LoVo (cell line): ENCODE results near the gene KRT40.

ENCODE experiments used
- DNase-seq: peaks from one replicate; pipeline ENCODE4 v3.0.0-alpha.2; 2016; ENCODE audit warnings: low spot score

KRT40 gene

GRCh38 chr17:40996829-40997228 lies 12.7 kb upstream of the KRT40 start:
- DNase-seq = peak; percentile 35

- no peak for DNase-seq
Observed at GRCh38 chr17:40995116-40995515, 11.0 kb upstream of the KRT40 start.

DNA sequence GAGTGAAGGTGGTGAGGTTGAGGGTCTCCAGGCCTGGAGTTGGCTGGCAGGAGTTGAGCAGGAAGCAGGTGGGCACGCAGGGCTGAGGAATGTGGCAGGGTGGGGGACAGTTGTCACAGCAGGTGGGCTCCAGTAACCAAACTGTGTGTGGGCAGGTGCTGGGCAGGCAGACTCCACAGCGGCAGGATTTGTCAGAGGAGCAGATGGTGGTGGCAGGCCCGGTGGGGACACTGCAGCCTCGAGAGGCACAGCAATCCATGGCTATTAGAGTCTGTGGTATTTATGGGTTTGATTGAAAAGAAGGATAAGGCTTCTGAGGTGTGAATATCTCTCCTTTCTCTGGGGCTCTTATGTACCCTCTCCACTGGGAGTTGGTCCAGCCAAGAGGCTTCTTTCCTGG lies 9.7 kb upstream of the KRT40 start, which contains the start of gene KRTAP3-3:
Gene KRTAP3-3, minus strand, starts transcription at position 326 of the 400 bp plus-strand sequence. Its CDS starts 67 bp downstream, at position 259.
- DNase-seq = no peak

DNA sequence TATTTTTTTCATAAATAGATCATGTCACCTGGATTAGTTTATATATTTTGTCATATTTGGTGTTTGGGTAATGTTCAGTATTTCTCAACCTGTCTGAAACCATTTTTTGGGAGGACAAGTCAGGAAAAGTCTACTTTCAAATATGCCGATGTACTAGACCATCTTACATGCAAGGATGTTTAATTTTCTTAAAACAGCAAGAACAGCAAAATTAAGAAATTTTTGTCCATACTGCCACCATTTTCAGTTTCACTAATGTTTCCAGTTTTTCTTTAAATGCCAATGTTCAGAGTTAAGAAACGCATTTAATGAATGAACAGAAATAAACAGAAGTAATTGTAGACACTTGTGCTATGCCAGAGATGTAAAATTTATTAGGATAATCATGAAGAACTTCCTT lies 9.0 kb upstream of the KRT40 start:
- no peak for DNase-seq

DNA sequence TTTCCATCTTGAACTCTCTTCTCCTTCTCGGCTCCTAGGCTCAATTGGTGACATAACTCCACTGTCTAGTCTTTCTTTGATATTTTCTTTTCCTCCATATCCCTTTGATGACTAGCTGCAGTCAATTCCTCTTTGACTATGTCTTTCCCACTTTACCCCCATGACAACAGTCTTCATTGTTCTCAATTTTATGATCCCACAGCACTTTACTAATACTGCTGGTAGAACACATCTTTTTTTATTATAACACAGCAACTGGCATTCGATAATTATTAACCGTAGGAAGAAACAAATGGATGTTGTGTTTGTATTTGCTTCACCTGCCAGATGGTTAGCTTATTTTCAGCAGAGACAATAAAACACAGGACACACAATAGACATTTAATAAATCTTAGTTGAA lies 8.5 kb upstream of the KRT40 start:
- DNase-seq = no peak

DNA sequence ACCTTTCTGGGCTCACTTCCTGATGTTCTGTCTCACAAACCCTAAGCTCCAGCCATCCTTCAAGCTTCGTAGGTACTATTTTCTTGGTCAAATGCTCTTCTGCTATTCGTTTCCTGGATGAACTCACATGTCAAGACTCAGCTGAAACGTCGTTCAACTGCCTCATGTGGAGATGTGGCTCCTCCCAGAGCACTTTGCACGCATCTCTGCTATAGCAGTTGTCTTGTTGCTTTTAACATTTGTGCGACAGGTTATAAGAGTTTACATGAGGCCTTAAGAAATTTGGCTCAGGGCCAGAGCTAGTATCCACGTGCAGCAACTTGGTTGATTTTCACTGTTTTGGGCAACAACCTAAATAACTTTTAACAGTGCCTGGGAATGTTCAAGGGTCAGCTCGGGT lies 2.8 kb upstream of the KRT40 start:
- no peak for DNase-seq

DNA sequence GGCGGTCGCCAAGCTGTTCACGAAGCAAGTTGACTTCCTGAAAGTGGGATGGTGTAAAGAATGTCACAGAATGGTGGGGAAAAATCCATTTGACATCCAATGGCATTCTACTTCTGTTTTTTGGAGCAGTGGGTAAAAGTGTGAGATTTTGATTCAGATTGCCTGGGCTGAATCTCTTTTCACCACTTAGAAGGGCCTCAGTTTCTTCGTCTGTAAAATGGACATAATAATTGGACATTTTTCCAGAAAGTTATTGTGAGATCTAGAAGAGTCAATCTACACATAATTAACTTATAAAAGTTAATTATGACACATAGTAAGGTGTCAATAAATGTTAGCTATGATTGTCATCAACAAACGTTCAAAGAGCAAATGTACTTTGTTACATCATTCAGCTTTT lies 3.0 kb downstream of the KRT40 start:
- DNase-seq = no peak

DNA sequence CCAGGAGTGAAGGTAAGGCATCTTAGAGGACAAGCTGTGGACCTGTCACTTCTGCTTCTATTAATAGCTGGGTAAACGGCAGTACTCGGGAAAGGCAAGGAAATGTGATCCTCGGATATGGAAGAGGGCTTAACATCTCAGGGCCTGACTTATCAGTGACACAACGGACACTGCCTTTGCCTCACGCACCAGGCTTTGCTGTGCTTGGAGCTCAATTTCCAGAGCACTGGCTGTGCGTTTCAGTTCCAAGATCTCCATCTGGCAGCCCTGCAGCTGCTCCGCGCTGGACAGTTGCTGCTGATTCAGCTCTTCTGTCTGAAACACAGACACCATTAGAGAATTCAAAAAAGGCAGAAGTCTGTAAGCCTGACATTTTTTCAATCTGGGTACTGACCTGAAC lies 3.5 kb downstream of the KRT40 start:
- no peak for DNase-seq

DNA sequence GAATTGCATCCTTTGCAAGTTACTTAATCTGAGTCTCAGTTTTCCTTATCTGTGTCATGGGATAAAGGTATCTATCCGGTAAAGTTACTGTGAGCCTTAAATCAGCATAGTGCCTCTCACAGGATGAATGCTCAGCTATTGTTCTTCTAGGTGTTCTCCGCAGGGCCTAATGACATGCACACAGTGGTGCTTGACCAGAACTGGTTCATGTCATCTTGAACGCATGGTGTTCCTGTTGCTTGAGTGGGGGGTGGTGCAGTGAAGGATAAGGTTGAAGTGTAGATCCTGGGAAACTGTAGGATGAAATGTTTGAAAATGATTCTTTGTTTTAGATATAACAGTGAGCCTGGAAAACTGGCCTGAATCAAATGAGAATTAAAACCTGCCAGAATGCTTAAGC lies 4.0 kb downstream of the KRT40 start:
- DNase-seq = no peak

DNA sequence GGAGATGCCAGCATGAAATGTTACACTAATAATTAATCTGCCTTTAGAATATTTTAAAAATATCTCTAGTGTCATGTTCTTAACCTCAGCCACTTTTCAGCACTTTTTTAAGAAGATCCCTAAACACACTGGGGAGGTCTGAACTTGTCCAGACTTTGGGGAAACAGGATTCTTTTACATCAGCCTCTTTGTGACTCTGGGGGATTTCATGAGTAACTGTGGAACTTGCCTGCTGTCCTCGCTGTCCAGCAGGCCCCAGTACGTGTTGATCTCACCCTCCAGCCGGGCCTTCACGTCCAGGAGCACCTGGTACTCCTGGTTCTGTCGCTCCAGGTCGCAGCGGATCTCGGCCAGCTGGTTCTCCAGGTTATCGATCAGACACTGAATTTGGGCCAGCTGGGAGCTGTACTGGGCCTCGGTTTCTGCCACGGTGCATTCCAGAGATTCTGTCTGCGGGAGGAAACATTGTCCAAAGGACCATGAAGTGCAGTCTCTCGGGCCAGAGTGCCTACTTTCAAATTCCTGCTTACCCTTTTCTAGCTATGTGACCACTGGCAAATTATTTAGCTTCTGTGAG lies 5.5 kb downstream of the KRT40 start:
- no peak for DNase-seq

- DNase-seq = no peak
Observed at GRCh38 chr17:40975516-40975915, 8.6 kb downstream of the KRT40 start.

DNA sequence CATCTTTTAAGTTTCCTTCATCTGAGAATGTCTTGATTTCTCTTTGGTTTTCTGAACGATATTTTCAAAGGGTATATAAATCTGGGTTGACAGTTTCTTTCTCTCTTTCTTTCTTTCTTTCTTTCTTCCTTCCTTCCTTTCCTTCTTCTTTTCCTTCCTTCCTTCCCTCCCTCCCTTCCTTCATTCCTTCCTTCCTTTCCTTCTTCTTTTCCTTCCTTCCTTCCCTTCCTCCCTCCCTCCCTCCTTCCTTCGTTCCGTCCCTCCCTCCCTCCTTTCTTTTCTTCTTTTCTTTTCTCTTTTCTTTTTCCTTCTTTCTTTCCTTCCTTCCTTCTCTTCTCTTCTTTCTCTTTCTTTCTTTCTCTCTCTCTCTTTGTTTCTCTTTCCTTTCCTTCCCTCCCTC lies 9.8 kb downstream of the KRT40 start:
- DNase-seq = no peak

DNA sequence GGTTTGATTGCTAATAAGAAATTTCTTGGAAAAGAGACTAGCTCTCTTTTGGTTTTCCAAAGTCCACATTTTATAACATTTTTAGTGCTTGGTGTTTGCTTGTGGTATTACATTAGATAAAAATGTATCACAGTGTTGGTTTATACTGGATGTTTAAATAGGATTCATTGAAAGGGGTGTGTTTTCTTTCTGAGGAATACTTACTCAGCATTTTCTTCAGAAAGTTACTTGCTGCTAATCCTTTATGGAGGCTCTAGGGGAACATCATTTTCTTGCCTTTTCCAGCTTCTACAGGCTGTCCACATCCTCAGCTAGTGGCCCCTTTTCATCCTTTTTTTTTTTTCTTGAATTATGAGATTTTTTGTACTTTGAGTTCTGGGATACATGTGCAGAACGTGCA lies 16.5 kb downstream of the KRT40 start:
- no peak for DNase-seq

DNA sequence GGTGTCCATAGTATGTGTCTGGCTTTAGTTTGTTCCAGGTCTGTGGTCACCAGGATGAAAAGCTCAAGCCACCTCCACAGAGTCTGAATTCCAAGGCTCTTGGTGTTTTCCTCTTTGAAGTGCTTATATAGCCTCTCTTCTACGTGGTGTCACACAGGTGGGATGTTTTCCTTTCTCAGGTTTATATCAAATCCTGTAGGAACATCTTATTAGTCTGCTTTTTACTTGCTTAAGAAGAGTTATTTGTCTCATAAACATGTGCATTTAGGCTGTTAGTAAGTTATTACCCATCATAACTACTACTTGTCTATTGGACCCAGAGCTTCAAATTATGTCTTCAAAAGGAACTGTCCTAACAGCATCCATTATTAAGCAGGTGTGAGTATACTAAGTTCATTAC lies 17.3 kb downstream of the KRT40 start, which contains the start of gene KRT39:
Gene KRT39, minus strand, starts transcription at position 101 of the 400 bp plus-strand sequence. Its CDS starts 92 bp downstream, at position 9.
- no peak for DNase-seq

GRCh38 chr17:40963838-40964237 lies 20.3 kb downstream of the KRT40 start:
- DNase-seq = peak; percentile 62

- no peak for DNase-seq
Observed at GRCh38 chr17:40962059-40962561, 22.0 kb downstream of the KRT40 start.

GRCh38 chr17:40961591-40961990 lies 22.5 kb downstream of the KRT40 start:
- DNase-seq = no peak

DNA sequence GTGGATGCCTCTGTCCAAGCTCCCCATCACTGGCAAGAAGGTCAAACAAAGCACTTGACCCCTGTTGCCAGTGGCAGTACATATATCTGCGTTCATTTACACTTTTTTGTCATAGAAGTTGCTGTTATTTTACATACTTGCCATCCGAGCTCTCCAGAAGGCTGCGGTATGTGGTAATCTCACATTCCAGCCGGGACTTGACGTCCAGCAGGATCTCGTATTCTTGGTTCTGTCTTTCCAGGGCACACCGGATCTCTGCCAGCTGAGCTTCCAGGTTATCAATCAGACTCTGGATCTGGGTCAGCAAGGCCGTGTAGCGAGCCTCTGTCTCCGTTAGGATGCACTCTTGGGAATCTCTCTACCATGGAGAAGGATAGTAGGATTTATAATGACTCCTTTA lies 24.0 kb downstream of the KRT40 start:
- DNase-seq = no peak

- DNase-seq = peak; percentile 40
Observed at GRCh38 chr17:40958086-40958953, 25.8 kb downstream of the KRT40 start.

DNA sequence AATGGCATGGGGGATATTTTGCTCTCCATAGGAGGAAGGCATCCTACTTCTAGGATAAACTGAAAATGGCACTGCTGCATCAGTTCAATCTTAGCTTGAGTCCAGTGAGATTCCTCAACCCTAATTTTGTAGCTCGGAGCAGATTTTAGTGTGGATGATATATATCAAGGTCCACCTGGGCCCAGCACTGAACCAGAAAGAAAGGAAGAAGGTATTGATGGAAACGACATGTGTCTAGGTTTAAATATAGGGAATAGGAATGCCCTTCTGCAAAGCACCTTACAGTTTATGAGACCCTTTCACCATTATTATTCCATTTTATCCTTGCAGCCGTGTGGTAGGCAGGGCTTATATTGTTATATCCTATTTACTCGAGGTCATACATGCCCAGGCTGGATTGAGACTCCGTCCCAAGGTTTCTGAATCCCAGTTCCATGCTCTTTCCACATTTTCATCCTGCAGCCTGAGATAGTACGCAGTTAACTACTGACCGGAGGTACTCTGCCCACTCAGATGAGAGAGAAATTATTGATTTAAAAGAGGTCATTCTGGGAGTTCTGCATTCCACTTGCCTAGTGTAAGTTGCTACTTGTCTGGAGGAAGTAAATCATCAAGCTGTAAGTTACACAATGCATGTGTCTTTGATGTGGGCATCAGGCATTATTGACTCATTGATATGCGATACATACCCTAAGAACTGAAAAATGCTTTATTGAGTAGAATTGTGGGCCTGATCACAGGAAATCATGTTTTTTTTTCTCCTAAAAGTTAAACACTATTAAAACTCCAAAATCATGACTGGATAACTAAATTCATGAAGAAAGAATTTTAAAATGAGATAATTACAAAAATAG lies 27.5 kb downstream of the KRT40 start:
- no peak for DNase-seq

DNA sequence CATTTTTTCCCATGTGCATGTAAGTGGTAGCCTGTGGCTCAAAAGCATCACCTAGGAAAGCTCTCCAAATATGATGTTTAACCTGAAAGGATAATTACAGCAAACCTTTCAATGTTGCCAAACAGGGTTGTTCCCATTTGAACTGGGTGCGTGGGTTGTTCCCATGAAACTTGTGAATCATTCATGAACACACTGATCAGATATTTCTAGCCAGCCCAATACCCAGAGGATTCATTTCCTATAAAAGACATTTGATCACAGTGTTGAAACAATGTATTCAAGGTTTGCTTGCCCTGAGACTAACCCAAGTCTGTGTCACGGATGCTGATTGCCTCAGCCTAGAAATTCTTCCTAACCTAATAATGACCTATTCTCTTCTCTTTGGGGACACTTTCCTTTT lies 30.2 kb downstream of the KRT40 start:
- no peak for DNase-seq

GRCh38 chr17:40952661-40953060 lies 31.5 kb downstream of the KRT40 start:
- no peak for DNase-seq
